ENCODE measurements around the gene SAXO1. TPM values are rescaled to one million over a fixed set of nuclear protein-coding genes. Genes with fewer than 3 reads are reported as not detected.

SAXO1 gene
- total RNA-seq, 1 donor from 2014 or later: not detected

- no peaks in the 10 kb centered on the region for H3K36me3 ChIP-seq
- no peak for DNase-seq (ENCODE audit: extremely low spot score in 2 of 2)
- peaks cover 17% of the 10 kb centered on the region for H3K4me1 ChIP-seq
- TF ChIP-seq POLR2A (IDR thresholded peaks at IDR 0.05) (no peak), POLR2AphosphoS5 (IDR thresholded peaks at IDR 0.05; ENCODE audit: insufficient read depth in 1 of 2, low read depth in 1 of 2) (no peak), CTCF (IDR thresholded peaks at IDR 0.05) (no peak)
- intact Hi-C loops (cut with DNase I): no loop called here
- H3K27ac ChIP-seq: no peak overlapping the region
- no peaks in the 10 kb centered on the region for H3K27me3 ChIP-seq
- H3K9me3 ChIP-seq: no peaks in the 10 kb centered on the region
- H3K4me3 ChIP-seq: no peak overlapping the region
Observed at GRCh38 chr9:18925880-18926279, 107.1 kb downstream of the SAXO1 start.

GRCh38 chr9:18923671-18924430, 109.2 kb downstream of the SAXO1 start:
- Histone ChIP-seq H3K36me3 (no peaks in the 10 kb centered on the region), H3K27me3 (no peaks in the 10 kb centered on the region), H3K4me1 (peaks cover 31% of the 10 kb centered on the region), H3K4me3 (no peak overlapping the region), H3K9me3 (no peaks in the 10 kb centered on the region), H3K27ac (no peak overlapping the region)
- intact Hi-C loops (cut with DNase I): no loop called here
- DNase-seq (ENCODE audit: extremely low spot score in 2 of 2): peak in 1 of 2 donors; percentile 58
- TF ChIP-seq POLR2AphosphoS5 (IDR thresholded peaks at IDR 0.05; ENCODE audit: insufficient read depth in 1 of 2, low read depth in 1 of 2) (no peak), CTCF (IDR thresholded peaks at IDR 0.05) (no peak), POLR2A (IDR thresholded peaks at IDR 0.05) (no peak)

GRCh38 chr9:18923167-18923566, 109.8 kb downstream of the SAXO1 start:
- no peak overlapping the region for H3K4me3 ChIP-seq
- no peaks in the 10 kb centered on the region for H3K27me3 ChIP-seq
- H3K27ac ChIP-seq: no peak overlapping the region
- no peaks in the 10 kb centered on the region for H3K9me3 ChIP-seq
- TF ChIP-seq POLR2A (IDR thresholded peaks at IDR 0.05) (no peak), CTCF (IDR thresholded peaks at IDR 0.05) (no peak), POLR2AphosphoS5 (IDR thresholded peaks at IDR 0.05; ENCODE audit: insufficient read depth in 1 of 2, low read depth in 1 of 2) (no peak)
- DNase-seq (ENCODE audit: extremely low spot score in 2 of 2): peak in 1 of 2 donors; percentile 52
- intact Hi-C loops (cut with DNase I): no loop called here
- peaks cover 31% of the 10 kb centered on the region for H3K4me1 ChIP-seq
- no peaks in the 10 kb centered on the region for H3K36me3 ChIP-seq

- intact Hi-C loops (cut with DNase I): no loop called here
- no peak for DNase-seq (ENCODE audit: extremely low spot score in 2 of 2)
- H3K4me1 ChIP-seq: peaks cover 31% of the 10 kb centered on the region
- TF ChIP-seq POLR2AphosphoS5 (IDR thresholded peaks at IDR 0.05; ENCODE audit: insufficient read depth in 1 of 2, low read depth in 1 of 2) (no peak), CTCF (IDR thresholded peaks at IDR 0.05) (no peak), POLR2A (IDR thresholded peaks at IDR 0.05) (no peak)
- no peaks in the 10 kb centered on the region for H3K27me3 ChIP-seq
- H3K27ac ChIP-seq: no peak overlapping the region
- H3K36me3 ChIP-seq: no peaks in the 10 kb centered on the region
- H3K9me3 ChIP-seq: no peaks in the 10 kb centered on the region
- H3K4me3 ChIP-seq: no peak overlapping the region
Observed at GRCh38 chr9:18922161-18922885, 110.7 kb downstream of the SAXO1 start.

Measured in vagina (tissue), 2 donors.